Measurements from ENCODE around the gene KIAA0513. TPM values are rescaled to one million over a fixed set of nuclear protein-coding genes. Genes with fewer than 3 reads are reported as not detected.

The KIAA0513 gene
- polyA plus RNA-seq, 1 donor (not counting 4 experiments of a cell fraction or from before 2014, with no cell fraction given), result 3.3 TPM

DNA sequence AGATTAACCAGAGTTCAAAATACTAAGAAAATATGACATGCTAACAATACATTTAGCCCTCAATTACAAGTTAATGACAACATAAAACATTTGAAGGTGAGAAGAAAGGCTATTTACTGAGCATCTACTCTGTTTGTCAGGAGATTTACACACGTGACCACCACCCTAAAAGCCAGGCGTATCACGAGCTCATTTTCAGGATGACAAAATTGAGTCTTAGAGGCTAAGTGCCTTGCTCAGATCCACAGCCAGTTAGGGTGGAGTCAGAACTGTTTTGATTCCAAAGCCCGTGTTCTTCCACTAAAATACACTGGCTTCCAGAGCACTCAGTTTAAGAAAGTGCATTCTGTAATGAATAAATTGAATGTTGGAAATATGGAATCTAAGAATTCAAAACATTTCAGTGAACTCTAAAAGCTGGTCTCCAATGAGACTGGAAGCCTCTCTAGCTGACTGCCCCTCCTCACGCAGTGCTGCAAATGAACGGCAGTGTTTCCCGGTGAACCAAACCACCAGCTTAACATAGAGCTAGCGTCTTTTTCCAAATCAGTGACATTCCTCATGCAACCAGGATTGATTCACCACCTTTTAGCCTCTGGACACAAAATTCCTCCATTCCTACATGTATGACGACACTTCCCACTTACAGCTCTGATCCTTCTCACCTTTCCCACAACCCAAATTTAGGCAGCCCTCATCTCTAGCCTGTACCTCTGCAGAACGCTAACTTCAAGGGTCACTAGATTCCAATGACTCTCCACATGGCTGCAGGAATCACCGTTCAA is 22.1 kb upstream of the KIAA0513 start:
- Histone ChIP-seq H3K36me3 (ENCODE audit: control insufficient read depth in 2 of 2, extremely low read depth in 1 of 2, insufficient read depth in 2 of 2, low read length in 2 of 2) (peaks cover 10 to 13% of the 10 kb centered on the region in 2 experiments), H3K79me2 (ENCODE audit: control insufficient read depth, insufficient read depth, low read length) (peaks cover 77% of the 10 kb centered on the region), H3K4me1 (ENCODE audit: control insufficient read depth, extremely low read depth, insufficient read depth, low read length) (peaks cover 70% of the 10 kb centered on the region), H3K4me3 (ENCODE audit: control insufficient read depth in 2 of 3, extremely low read depth in 1 of 3, insufficient read depth in 2 of 3, low read depth in 1 of 3, low read length in 3 of 3) (peak overlapping the region in 2 of 3 experiments; percentile 17 to 56), H3K4me2 (ENCODE audit: control insufficient read depth, extremely low read depth, insufficient read depth, low read depth, low read length) (peak overlapping the region; percentile 65), H3K9me1 (ENCODE audit: control insufficient read depth, extremely low read depth, insufficient read depth, low read length) (peaks cover 4% of the 10 kb centered on the region), H4K20me1 (ENCODE audit: control insufficient read depth, extremely low read depth, insufficient read depth, low read length) (no peaks in the 10 kb centered on the region), H3K9me3 (ENCODE audit: control insufficient read depth, low read depth, low read length) (no peaks in the 10 kb centered on the region), H3K27me3 (ENCODE audit: control insufficient read depth, extremely low read depth, insufficient read depth, low read length) (no peaks in the 10 kb centered on the region), H3K9ac (ENCODE audit: control insufficient read depth, extremely low read depth, insufficient read depth, low read length) (peak overlapping the region; percentile 77), H3K27ac (ENCODE audit: control insufficient read depth, insufficient read depth, low read length) (peak overlapping the region; percentile 96), H2AFZ (ENCODE audit: control insufficient read depth, low read length) (no peak overlapping the region)
- peak; percentile 36 for FAIRE-seq
- dilution Hi-C loops (cut with MboI; ENCODE audit: extremely low pct_ligation_motif_present, low sequenced_read_pairs), result no loop called here
- TF ChIP-seq, protein P1, sequence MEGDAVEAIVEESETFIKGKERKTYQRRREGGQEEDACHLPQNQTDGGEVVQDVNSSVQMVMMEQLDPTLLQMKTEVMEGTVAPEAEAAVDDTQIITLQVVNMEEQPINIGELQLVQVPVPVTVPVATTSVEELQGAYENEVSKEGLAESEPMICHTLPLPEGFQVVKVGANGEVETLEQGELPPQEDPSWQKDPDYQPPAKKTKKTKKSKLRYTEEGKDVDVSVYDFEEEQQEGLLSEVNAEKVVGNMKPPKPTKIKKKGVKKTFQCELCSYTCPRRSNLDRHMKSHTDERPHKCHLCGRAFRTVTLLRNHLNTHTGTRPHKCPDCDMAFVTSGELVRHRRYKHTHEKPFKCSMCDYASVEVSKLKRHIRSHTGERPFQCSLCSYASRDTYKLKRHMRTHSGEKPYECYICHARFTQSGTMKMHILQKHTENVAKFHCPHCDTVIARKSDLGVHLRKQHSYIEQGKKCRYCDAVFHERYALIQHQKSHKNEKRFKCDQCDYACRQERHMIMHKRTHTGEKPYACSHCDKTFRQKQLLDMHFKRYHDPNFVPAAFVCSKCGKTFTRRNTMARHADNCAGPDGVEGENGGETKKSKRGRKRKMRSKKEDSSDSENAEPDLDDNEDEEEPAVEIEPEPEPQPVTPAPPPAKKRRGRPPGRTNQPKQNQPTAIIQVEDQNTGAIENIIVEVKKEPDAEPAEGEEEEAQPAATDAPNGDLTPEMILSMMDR (optimal IDR thresholded peaks at IDR 0.05 in 1 of 3, IDR thresholded peaks at IDR 0.05 in 1 of 3, conservative IDR thresholded peaks at IDR 0.05 in 1 of 3; ENCODE audit: extremely low read depth in 1 of 3, insufficient read depth in 2 of 3, low read length in 3 of 3), result no peak
- no peak for TF ChIP-seq EZH2 (IDR thresholded peaks at IDR 0.05; ENCODE audit: low read length)
- no peak for DNase-seq (ENCODE audit: low read depth, low spot score)

DNA sequence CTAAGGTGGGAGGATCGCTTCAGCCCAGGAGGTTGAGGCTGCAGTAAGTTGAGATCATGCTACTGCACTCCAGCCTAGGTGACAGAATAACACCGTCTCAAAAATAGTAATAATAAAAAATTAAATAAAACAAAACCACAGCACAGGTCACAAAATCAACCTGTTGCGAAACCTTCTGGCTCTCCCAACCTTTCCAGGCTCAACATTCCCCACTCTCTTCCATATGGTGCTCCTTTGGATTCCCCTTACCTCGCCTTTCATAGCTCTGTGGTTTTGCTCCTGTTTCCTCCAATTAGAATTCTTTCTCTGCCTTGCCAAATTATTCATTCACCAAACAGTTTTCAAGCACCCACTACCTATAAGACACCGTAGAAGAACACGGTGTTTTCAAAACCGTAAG is 21.0 kb upstream of the KIAA0513 start:
- DNase-seq (ENCODE audit: low read depth, low spot score), result no peak
- peaks cover 76% of the 10 kb centered on the region for H3K79me2 ChIP-seq (ENCODE audit: control insufficient read depth, insufficient read depth, low read length)
- H4K20me1 ChIP-seq (ENCODE audit: control insufficient read depth, extremely low read depth, insufficient read depth, low read length), result no peaks in the 10 kb centered on the region
- no peak overlapping the region for H3K4me3 ChIP-seq (ENCODE audit: control insufficient read depth in 2 of 3, extremely low read depth in 1 of 3, insufficient read depth in 2 of 3, low read depth in 1 of 3, low read length in 3 of 3)
- peaks cover 10% of the 10 kb centered on the region in 2 experiments for H3K36me3 ChIP-seq (ENCODE audit: control insufficient read depth in 2 of 2, extremely low read depth in 1 of 2, insufficient read depth in 2 of 2, low read length in 2 of 2)
- no peak overlapping the region for H2AFZ ChIP-seq (ENCODE audit: control insufficient read depth, low read length)
- dilution Hi-C loops (cut with MboI; ENCODE audit: extremely low pct_ligation_motif_present, low sequenced_read_pairs), result no loop called here
- H3K4me1 ChIP-seq (ENCODE audit: control insufficient read depth, extremely low read depth, insufficient read depth, low read length), result peaks cover 60% of the 10 kb centered on the region
- no peak for FAIRE-seq
- no peaks in the 10 kb centered on the region for H3K27me3 ChIP-seq (ENCODE audit: control insufficient read depth, extremely low read depth, insufficient read depth, low read length)
- no peak overlapping the region for H3K4me2 ChIP-seq (ENCODE audit: control insufficient read depth, extremely low read depth, insufficient read depth, low read depth, low read length)
- TF ChIP-seq, protein P1 (optimal IDR thresholded peaks at IDR 0.05 in 1 of 3, IDR thresholded peaks at IDR 0.05 in 1 of 3, conservative IDR thresholded peaks at IDR 0.05 in 1 of 3; ENCODE audit: extremely low read depth in 1 of 3, insufficient read depth in 2 of 3, low read length in 3 of 3), result no peak
- TF ChIP-seq EZH2 (IDR thresholded peaks at IDR 0.05; ENCODE audit: low read length), result no peak
- H3K9me3 ChIP-seq (ENCODE audit: control insufficient read depth, low read depth, low read length), result no peaks in the 10 kb centered on the region
- no peak overlapping the region for H3K27ac ChIP-seq (ENCODE audit: control insufficient read depth, insufficient read depth, low read length)
- H3K9me1 ChIP-seq (ENCODE audit: control insufficient read depth, extremely low read depth, insufficient read depth, low read length), result peaks cover 4% of the 10 kb centered on the region
- no peak overlapping the region for H3K9ac ChIP-seq (ENCODE audit: control insufficient read depth, extremely low read depth, insufficient read depth, low read length)
